GM21515 (cell line): ENCODE results near the gene LSP1.

ENCODE experiments used
- ATAC-seq: cut with Tn5 transposase; IDR thresholded peaks from one replicate; pipeline ENCODE4 v1.9.1; 2021; ENCODE audit not compliant: unreplicated experiment

The LSP1 gene

GRCh38 chr11:1847006-1847735 lies 5.7 kb upstream of the LSP1 start:
- no peak for ATAC-seq

GRCh38 chr11:1847926-1848639 lies 4.8 kb upstream of the LSP1 start:
- ATAC-seq, result no peak

GRCh38 chr11:1848640-1849430 lies 4.0 kb upstream of the LSP1 start:
- ATAC-seq, result no peak

GRCh38 chr11:1851468-1852180 lies 1.3 kb upstream of the LSP1 start:
- ATAC-seq, result no peak

GRCh38 chr11:1852271-1852876 lies 510 bp upstream of the LSP1 start:
- ATAC-seq, result peak; percentile 0

GRCh38 chr11:1853376-1854131 lies 670 bp downstream of the LSP1 start:
- no peak for ATAC-seq

- peak; percentile 11 for ATAC-seq
Observed at GRCh38 chr11:1854132-1854948, 1.5 kb downstream of the LSP1 start.

GRCh38 chr11:1854949-1855885 lies 2.3 kb downstream of the LSP1 start:
- ATAC-seq, result peak; percentile 31

- no peak for ATAC-seq
Observed at GRCh38 chr11:1855886-1856265, 3.0 kb downstream of the LSP1 start.

- no peak for ATAC-seq
Observed at GRCh38 chr11:1856306-1857005, 3.6 kb downstream of the LSP1 start.

GRCh38 chr11:1857064-1857463 lies 4.2 kb downstream of the LSP1 start:
- no peak for ATAC-seq

- no peak for ATAC-seq
Observed at GRCh38 chr11:1858154-1858553, 5.3 kb downstream of the LSP1 start.

GRCh38 chr11:1858576-1858975 lies 5.7 kb downstream of the LSP1 start:
- no peak for ATAC-seq

GRCh38 chr11:1859004-1859403 lies 6.1 kb downstream of the LSP1 start:
- no peak for ATAC-seq

GRCh38 chr11:1860108-1860507 lies 7.2 kb downstream of the LSP1 start:
- ATAC-seq, result no peak

- ATAC-seq, result no peak
Observed at GRCh38 chr11:1861435-1862411, 8.8 kb downstream of the LSP1 start.
